Measurements from ENCODE around the gene ELP2.
"Not testable (repeated sequence)": the region's sequence is repeated elsewhere in the genome, so short reads cannot be mapped to it uniquely, and the experiment has no call there.

ELP2 gene

DNA sequence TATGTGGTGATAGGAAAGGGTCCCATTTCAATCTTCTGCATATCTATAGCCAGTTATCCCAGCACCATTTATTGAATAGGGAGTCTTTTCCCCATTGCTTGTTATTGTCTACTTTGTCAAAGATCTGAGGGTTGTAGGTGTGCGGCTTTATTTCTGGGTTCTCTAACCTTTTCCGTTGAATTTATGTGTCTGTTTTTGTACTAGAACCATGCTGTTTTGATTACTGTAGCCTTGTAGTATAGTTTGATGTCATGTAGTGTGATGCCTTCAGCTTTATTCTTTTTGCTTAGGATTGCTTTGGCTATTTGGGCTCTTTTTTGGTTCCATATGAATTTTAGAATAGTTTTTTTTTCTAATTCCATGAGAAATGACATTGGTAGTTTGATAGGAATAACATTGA lies 78.3 kb downstream of the ELP2 start:
- not testable (repeated sequence) for ATAC-seq (replicated peaks); H3K36me3 Mint-ChIP-seq (ENCODE audit: insufficient read depth); H3K4me3 Mint-ChIP-seq; H3K4me1 Mint-ChIP-seq (ENCODE audit: low read depth in 2 of 2); H3K27ac Mint-ChIP-seq; H3K9me3 Mint-ChIP-seq; DNase-seq
- H3K27me3 Mint-ChIP-seq: peaks cover 10 to 17% of the 10 kb centered on the region in 2 donors

- no peaks in the 10 kb centered on the region for H3K9me3 Mint-ChIP-seq
- ATAC-seq (replicated peaks): no peak
- H3K27me3 Mint-ChIP-seq: peaks cover 24 to 29% of the 10 kb centered on the region in 2 donors
- no peaks in the 10 kb centered on the region for H3K4me1 Mint-ChIP-seq (ENCODE audit: low read depth in 2 of 2)
- H3K27ac Mint-ChIP-seq: no peak overlapping the region
- DNase-seq: no peak
- H3K36me3 Mint-ChIP-seq (ENCODE audit: insufficient read depth): no peaks in the 10 kb centered on the region
- H3K4me3 Mint-ChIP-seq: no peak overlapping the region
Observed at GRCh38 chr18:36211612-36212065, 81.9 kb downstream of the ELP2 start.

GRCh38 chr18:36212301-36213171 lies 82.8 kb downstream of the ELP2 start:
- DNase-seq: no peak
- H3K4me1 Mint-ChIP-seq (ENCODE audit: low read depth in 2 of 2): no peaks in the 10 kb centered on the region
- ATAC-seq (replicated peaks): no peak
- H3K9me3 Mint-ChIP-seq: no peaks in the 10 kb centered on the region
- no peak overlapping the region for H3K4me3 Mint-ChIP-seq
- peaks cover 24 to 29% of the 10 kb centered on the region in 2 donors for H3K27me3 Mint-ChIP-seq
- no peaks in the 10 kb centered on the region for H3K36me3 Mint-ChIP-seq (ENCODE audit: insufficient read depth)
- no peak overlapping the region for H3K27ac Mint-ChIP-seq

GRCh38 chr18:36214811-36215210 lies 85.1 kb downstream of the ELP2 start:
- ATAC-seq (replicated peaks): no peak

GRCh38 chr18:36215577-36215976 lies 85.9 kb downstream of the ELP2 start:
- Mint-ChIP-seq H3K27ac (no peak overlapping the region), H3K9me3 (no peaks in the 10 kb centered on the region), H3K4me3 (no peak overlapping the region), H3K4me1 (ENCODE audit: low read depth in 2 of 2) (no peaks in the 10 kb centered on the region), H3K36me3 (ENCODE audit: insufficient read depth) (no peaks in the 10 kb centered on the region), H3K27me3 (peaks cover 24 to 36% of the 10 kb centered on the region in 2 donors)
- no peak for ATAC-seq (replicated peaks)
- DNase-seq: no peak

More at GRCh38 chr18:36214811-36215210, 85.1 kb downstream of the ELP2 start:
- no peak for DNase-seq
- H3K36me3 Mint-ChIP-seq (ENCODE audit: insufficient read depth): no peaks in the 10 kb centered on the region
- no peaks in the 10 kb centered on the region for H3K4me1 Mint-ChIP-seq (ENCODE audit: low read depth in 2 of 2)
- H3K4me3 Mint-ChIP-seq: no peak overlapping the region
- H3K9me3 Mint-ChIP-seq: no peaks in the 10 kb centered on the region
- H3K27ac Mint-ChIP-seq: no peak overlapping the region
- H3K27me3 Mint-ChIP-seq: peaks cover 24 to 34% of the 10 kb centered on the region in 2 donors

GRCh38 chr18:36217348-36217747 lies 87.6 kb downstream of the ELP2 start:
- no peak overlapping the region for H3K4me3 Mint-ChIP-seq
- H3K9me3 Mint-ChIP-seq: no peaks in the 10 kb centered on the region
- no peak overlapping the region for H3K27ac Mint-ChIP-seq
- H3K4me1 Mint-ChIP-seq (ENCODE audit: low read depth in 2 of 2): no peaks in the 10 kb centered on the region
- DNase-seq (no peak), ATAC-seq (replicated peaks) (no peak)
- H3K27me3 Mint-ChIP-seq: peaks cover 13 to 31% of the 10 kb centered on the region in 2 donors
- no peaks in the 10 kb centered on the region for H3K36me3 Mint-ChIP-seq (ENCODE audit: insufficient read depth)

- DNase-seq (no peak), ATAC-seq (replicated peaks) (no peak)
- Mint-ChIP-seq H3K27ac (no peak overlapping the region), H3K4me3 (no peak overlapping the region), H3K36me3 (ENCODE audit: insufficient read depth) (no peaks in the 10 kb centered on the region), H3K9me3 (peaks cover 9 to 22% of the 10 kb centered on the region in 2 donors), H3K4me1 (ENCODE audit: low read depth in 2 of 2) (no peaks in the 10 kb centered on the region), H3K27me3 (peaks cover 8 to 24% of the 10 kb centered on the region in 2 donors)
Observed at GRCh38 chr18:36229188-36229587, 99.5 kb downstream of the ELP2 start.

Measured in effector memory CD8-positive, alpha-beta T cell (primary cell).